ENCODE measurements around the gene PGM1.

PGM1 gene

DNA sequence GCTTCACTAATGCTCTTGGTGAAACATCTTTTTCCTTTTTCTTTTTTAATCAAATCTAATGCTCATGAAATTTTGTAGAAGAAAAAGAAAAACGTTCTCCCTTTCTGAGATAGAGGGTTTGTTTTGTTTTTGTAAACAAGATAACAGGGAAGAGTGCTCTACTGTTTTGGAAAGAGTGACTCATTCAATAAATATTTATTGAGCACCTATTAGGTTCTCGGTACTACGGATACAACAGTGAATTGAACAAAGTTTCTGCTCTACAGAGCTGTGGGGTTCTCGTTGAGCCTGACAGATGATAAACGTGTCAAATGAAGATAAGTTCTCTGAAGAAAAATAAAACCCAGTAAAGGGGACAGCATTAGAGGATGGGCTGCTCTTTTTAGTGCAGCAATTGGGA lies 7.0 kb downstream of the PGM1 start:
- no peak for DNase-seq (ENCODE audit: extremely low read depth, low read depth)
- TF ChIP-seq, protein P1, sequence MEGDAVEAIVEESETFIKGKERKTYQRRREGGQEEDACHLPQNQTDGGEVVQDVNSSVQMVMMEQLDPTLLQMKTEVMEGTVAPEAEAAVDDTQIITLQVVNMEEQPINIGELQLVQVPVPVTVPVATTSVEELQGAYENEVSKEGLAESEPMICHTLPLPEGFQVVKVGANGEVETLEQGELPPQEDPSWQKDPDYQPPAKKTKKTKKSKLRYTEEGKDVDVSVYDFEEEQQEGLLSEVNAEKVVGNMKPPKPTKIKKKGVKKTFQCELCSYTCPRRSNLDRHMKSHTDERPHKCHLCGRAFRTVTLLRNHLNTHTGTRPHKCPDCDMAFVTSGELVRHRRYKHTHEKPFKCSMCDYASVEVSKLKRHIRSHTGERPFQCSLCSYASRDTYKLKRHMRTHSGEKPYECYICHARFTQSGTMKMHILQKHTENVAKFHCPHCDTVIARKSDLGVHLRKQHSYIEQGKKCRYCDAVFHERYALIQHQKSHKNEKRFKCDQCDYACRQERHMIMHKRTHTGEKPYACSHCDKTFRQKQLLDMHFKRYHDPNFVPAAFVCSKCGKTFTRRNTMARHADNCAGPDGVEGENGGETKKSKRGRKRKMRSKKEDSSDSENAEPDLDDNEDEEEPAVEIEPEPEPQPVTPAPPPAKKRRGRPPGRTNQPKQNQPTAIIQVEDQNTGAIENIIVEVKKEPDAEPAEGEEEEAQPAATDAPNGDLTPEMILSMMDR (IDR thresholded peaks at IDR 0.05; ENCODE audit: low read depth, low read length, missing control alignments), result no peak
- no peak overlapping the region for H3K4me3 ChIP-seq (replicated peaks; ENCODE audit: low read depth, low read length)

DNA sequence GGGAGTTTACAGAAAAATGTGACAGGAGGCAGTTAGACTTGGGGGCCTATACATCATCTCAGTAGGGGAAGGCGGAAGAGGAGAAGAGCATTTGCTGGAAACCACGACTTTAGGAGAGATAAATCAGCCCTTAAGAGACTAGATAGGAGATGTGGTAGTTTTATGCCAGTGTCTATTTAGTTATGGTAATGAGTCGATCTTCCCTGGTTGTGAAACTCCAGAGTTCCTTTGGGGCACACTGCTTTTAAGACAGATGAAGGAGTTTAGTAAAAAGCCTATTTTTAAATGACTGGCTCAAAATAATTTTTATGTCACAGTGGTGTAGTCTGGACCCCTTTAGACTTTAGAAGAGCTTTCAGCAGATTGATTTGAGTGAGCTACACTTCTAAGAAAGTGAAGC lies 7.8 kb downstream of the PGM1 start:
- TF ChIP-seq, protein P1 (IDR thresholded peaks at IDR 0.05; ENCODE audit: low read depth, low read length, missing control alignments), result no peak
- no peak for DNase-seq (ENCODE audit: extremely low read depth, low read depth)
- H3K4me3 ChIP-seq (replicated peaks; ENCODE audit: low read depth, low read length), result no peak overlapping the region

DNA sequence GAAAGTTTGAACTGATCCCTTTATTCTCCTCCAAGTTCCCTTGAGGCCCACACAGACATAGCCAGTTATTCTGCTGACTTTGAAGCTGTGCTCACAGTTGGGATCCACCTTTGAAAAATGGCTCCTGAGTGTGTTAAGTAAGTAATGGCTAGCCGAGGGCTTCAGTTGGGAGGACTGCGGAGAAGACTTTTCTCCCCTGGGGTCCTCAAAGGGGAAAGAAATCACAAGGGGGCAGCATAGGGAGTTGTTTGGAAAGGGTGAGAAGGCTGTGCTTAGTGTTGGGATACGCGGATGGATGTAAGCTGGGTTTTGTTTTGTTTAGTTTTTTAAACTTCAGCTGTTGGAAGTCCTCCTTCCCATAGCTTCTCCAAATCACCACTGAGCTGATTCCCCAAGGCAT lies 8.3 kb downstream of the PGM1 start:
- DNase-seq (ENCODE audit: extremely low read depth, low read depth), result no peak
- no peak overlapping the region for H3K4me3 ChIP-seq (replicated peaks; ENCODE audit: low read depth, low read length)
- TF ChIP-seq, protein P1 (IDR thresholded peaks at IDR 0.05; ENCODE audit: low read depth, low read length, missing control alignments), result no peak

DNA sequence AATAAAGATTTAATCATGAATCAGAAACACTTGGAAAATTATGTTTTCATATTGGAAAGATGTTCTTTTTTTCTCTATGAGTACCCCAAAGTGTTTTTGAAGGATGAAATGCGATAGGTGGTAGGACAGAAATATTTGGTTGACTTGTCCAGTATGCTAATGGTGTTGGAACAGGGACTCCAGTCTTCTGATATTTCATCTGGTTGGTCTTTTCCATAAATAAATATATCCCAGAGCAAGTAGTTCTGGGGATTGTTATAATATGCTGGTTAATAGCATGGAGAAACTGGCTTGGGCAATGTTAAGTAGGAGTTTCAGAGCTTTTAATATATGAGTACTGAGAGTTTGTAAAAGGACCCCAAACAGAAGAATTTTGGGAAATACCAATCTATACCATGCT lies 8.7 kb downstream of the PGM1 start:
- TF ChIP-seq, protein P1 (IDR thresholded peaks at IDR 0.05; ENCODE audit: low read depth, low read length, missing control alignments), result no peak
- no peak for DNase-seq (ENCODE audit: extremely low read depth, low read depth)
- H3K4me3 ChIP-seq (replicated peaks; ENCODE audit: low read depth, low read length), result no peak overlapping the region

DNA sequence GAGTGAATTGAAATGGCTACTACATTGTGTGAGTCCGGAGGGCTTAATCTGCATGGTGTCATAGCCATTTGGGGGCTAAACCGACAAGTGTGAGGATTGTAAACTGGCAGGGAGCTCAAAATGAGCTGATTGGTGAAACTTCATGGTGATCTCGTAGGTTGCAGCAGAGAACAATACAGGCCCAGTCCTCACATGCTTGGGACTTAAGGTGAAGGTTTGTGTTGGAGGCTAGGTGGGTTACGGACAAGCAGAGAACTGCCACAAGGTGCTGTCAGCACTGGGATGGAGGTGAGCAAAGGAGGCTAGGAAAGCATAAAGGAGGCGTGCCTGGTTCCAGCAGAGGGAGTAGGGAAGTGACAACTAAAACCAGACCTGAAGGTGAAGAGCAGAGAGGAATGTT lies 9.4 kb downstream of the PGM1 start:
- no peak overlapping the region for H3K4me3 ChIP-seq (replicated peaks; ENCODE audit: low read depth, low read length)
- no peak for DNase-seq (ENCODE audit: extremely low read depth, low read depth)
- TF ChIP-seq, protein P1 (IDR thresholded peaks at IDR 0.05; ENCODE audit: low read depth, low read length, missing control alignments), result no peak

DNA sequence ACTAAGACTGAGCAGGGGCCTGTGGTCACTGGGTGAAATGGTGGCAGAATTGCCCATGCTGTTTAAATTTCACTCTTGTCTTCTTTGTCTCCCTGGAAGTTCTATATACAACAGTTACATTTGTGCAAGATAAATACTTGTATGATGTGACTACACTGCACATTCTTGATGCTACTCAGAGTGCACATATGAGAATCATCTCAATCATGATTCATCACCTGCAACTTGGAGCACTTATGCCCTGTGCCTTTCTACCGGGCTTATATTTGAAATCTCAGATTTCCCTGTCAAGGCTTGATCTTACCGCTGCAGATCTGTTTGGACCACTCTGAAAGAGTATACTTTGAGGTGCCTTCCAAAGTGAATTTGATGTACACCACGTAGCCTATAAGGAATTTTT lies 10.6 kb downstream of the PGM1 start:
- no peak overlapping the region for H3K4me3 ChIP-seq (replicated peaks; ENCODE audit: low read depth, low read length)
- TF ChIP-seq, protein P1 (IDR thresholded peaks at IDR 0.05; ENCODE audit: low read depth, low read length, missing control alignments), result no peak
- no peak for DNase-seq (ENCODE audit: extremely low read depth, low read depth)

DNA sequence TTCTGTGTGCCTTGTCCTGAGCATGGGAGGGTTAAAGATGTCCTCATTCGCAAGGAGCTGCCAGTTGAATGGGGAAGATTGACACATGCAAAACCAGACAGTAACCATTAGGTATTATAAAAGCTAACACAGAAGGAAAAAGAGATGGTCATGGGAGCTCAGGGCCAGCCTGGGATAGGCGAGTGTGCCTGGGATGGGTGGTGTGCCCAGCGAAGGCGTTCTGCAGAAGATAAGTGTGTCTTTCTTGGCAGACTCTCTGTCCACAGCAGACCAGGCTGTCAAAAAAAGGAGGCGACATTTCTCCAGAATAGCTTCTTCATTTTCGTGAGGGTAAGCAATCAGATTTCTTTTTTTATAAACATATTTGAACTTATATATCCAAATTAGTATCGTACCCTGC lies 14.1 kb downstream of the PGM1 start:
- TF ChIP-seq, protein P1 (IDR thresholded peaks at IDR 0.05; ENCODE audit: low read depth, low read length, missing control alignments), result no peak
- no peak for DNase-seq (ENCODE audit: extremely low read depth, low read depth)
- H3K4me3 ChIP-seq (replicated peaks; ENCODE audit: low read depth, low read length), result no peak overlapping the region

All from HFF-Myc (cell line).